Calu3 (cell line): ENCODE data around the gene CEACAM3. TPM values are rescaled to one million over a fixed set of nuclear protein-coding genes. Genes with fewer than 3 reads are reported as not detected.

Experiments
- BruUV-seq: library from RNA; stranded (reverse); fragments of 400-500 nt; replicated peaks from 2 replicates; lab custom pipeline; 2021; lab: Mats Ljungman, UMichigan
- CTCF ChIA-PET: fragments of 300-600 bp; sonication (Branson Sonifier 250); formaldehyde crosslinking; loops from one replicate; lab custom pipeline; 2022; ENCODE audit warnings: antibody characterized with exemption; lab: Charles Lee
- DNase-seq: peaks from one replicate; pipeline ENCODE4 v3.0.0; 2022
- H3K27ac Mint-ChIP-seq: one replicate; pipeline ENCODE4 v1.8.0; 2022; ENCODE audit warnings: mixed read lengths; ENCODE audit not compliant: unreplicated experiment
- H3K27me3 Mint-ChIP-seq: one replicate; pipeline ENCODE4 v1.8.0; 2022; ENCODE audit warnings: mixed read lengths; ENCODE audit not compliant: unreplicated experiment
- H3K36me3 Mint-ChIP-seq: one replicate; pipeline ENCODE4 v1.8.0; 2022; ENCODE audit warnings: mild to moderate bottlenecking, moderate library complexity, mixed read lengths; ENCODE audit not compliant: insufficient read depth, unreplicated experiment
- H3K4me1 Mint-ChIP-seq: one replicate; pipeline ENCODE4 v1.8.0; 2022; ENCODE audit warnings: mild to moderate bottlenecking, low read depth, mixed read lengths; ENCODE audit not compliant: unreplicated experiment
- H3K4me3 Mint-ChIP-seq: one replicate; pipeline ENCODE4 v1.8.0; 2022; ENCODE audit warnings: mild to moderate bottlenecking, low read depth, moderate library complexity, mixed read lengths; ENCODE audit not compliant: unreplicated experiment
- H3K9me3 Mint-ChIP-seq: one replicate; pipeline ENCODE4 v1.8.0; 2022; ENCODE audit warnings: low read depth, mixed read lengths; ENCODE audit not compliant: unreplicated experiment
- intact Hi-C: fragments of 100-400 bp; cut with micrococcal nuclease; formaldehyde crosslinking; loops from one replicate; pipeline ENCODE4 v1.10.0; 2022; ENCODE audit not compliant: unreplicated experiment
- total RNA-seq: library from RNA; stranded (reverse); gene quantifications from 2 replicates; pipeline ENCODE4 v1.2.3, GENCODE V29; 2022
- TF ChIP-seq, protein P1 (sequence below): fragments of 200-600 bp; IDR thresholded peaks from one replicate; pipeline ENCODE4 v1.8.0; 2022; ENCODE audit warnings: antibody characterized with exemption; ENCODE audit not compliant: unreplicated experiment

Gene CEACAM3
- total RNA-seq, 1 experiment from 2014 or later: not detected

DNA sequence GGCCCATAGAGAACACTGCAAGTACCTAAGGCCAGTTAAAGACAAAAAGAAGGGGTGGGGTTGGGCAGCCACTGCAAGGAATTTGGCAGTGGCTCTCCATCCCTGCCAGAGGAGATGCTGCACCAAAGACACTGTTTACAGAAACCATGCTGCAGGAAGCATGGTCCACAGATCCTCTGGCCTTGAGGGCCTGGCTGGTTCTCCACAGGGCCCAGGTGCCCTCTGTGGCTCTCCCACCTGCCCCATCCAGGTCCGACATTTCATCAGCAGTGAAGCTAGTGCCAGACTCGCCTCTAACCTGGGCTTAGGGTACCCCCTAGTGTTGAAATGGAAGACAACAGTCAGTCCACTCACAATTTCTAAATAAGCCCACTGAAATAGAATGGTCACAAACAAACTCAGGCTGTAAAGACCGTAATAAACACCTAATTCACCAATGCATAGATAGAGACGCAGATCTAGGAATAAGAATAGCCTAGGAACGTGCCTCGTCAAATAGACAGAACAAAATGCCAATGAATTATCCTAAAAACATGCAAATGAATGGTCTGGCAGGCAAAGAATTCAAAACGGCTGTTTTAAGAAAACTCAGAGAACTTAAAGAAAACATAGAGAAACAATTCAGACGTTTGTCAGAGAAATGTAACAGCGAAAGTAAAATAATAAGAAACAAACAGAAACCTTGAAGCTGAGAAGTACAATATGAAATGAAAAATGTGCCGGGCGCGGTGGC is 24.8 kb downstream of the CEACAM3 start:
- DNase-seq: peak; percentile 82
- BruUV-seq: no TSS peak
- H3K4me1 Mint-ChIP-seq: no peaks in the 10 kb centered on the region
- no peak overlapping the region for H3K4me3 Mint-ChIP-seq
- H3K27me3 Mint-ChIP-seq: peaks cover 70% of the 10 kb centered on the region
- H3K9me3 Mint-ChIP-seq: no peaks in the 10 kb centered on the region
- H3K36me3 Mint-ChIP-seq: no peaks in the 10 kb centered on the region
- CTCF ChIA-PET: interaction anchor here (0.7 to 2.1 kb wide), 10 partner anchors 10 to 372 kb away, joined by 3 to 36 read pairs (median 6); partner anchors contain the start of gene RPS19
- no peak overlapping the region for H3K27ac Mint-ChIP-seq
- intact Hi-C loops: loop anchor here (1.0 kb wide), 1 partner anchor 29 kb away; no protein-coding TSS in a partner anchor
- TF ChIP-seq, protein P1, sequence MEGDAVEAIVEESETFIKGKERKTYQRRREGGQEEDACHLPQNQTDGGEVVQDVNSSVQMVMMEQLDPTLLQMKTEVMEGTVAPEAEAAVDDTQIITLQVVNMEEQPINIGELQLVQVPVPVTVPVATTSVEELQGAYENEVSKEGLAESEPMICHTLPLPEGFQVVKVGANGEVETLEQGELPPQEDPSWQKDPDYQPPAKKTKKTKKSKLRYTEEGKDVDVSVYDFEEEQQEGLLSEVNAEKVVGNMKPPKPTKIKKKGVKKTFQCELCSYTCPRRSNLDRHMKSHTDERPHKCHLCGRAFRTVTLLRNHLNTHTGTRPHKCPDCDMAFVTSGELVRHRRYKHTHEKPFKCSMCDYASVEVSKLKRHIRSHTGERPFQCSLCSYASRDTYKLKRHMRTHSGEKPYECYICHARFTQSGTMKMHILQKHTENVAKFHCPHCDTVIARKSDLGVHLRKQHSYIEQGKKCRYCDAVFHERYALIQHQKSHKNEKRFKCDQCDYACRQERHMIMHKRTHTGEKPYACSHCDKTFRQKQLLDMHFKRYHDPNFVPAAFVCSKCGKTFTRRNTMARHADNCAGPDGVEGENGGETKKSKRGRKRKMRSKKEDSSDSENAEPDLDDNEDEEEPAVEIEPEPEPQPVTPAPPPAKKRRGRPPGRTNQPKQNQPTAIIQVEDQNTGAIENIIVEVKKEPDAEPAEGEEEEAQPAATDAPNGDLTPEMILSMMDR: peak; percentile 79

DNA sequence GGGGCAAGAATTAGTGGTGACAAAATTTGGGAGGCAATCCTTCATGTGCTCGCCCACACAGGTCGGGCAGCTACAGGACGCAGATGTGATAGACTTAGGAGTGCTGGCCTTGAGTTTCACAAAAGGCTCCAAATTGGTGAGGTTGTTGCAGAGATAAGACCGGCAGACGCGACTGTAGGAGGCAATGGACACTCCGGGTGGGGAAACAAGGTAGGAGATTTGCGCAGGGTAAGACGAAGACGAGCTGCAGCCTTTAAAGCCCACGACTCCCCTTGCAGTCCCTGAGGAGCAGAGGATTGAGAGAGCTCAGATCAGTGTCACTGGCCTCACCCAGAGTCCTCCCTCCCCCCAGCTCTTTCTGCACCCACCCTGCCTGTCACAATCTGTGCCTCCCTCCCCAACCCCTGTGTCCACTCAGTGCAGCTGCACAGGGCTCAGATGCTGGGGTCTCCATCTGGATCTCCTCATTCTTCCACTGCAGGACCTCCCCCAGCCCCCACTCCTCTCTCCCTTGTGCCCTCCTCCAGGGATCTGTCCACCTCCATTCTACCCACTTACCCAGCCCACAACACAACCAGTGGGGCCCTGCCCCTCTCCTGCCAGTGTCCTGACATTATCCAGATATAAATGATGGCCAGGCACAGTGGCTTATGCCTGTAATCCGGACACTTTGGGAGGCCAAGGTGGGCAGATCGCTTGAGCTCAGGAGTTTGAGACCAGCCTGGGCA is 41.8 kb downstream of the CEACAM3 start:
- no peak for DNase-seq

DNA sequence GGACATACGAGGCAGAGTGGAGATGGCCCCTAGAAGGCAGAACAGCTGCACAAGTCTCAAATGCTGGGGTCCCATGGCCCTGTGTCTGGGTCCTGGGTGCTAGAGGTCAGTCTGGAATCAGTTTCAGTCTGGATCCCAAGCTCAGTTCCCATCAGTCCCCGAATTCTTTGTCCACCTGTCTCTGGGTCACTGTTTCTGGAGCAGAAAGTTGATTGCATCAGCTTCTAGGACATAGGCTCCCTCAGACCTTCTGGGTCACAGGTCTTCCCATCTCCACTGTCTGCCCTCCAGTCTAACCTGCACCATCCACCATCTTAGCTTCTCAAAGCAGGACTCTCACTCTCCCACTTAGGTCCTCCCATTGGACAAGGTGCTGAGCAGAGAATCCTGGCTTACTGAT is 42.8 kb downstream of the CEACAM3 start:
- intact Hi-C loops: no loop called here
- no TSS peak for BruUV-seq
- H3K36me3 Mint-ChIP-seq: no peaks in the 10 kb centered on the region
- H3K4me3 Mint-ChIP-seq: no peak overlapping the region
- H3K27me3 Mint-ChIP-seq: peaks cover 83% of the 10 kb centered on the region
- H3K27ac Mint-ChIP-seq: no peak overlapping the region
- CTCF ChIA-PET: interaction anchor here (0.7 kb wide), 1 partner anchor 467 kb away, joined by 3 read pairs; no protein-coding TSS in a partner anchor
- peaks cover 2% of the 10 kb centered on the region for H3K9me3 Mint-ChIP-seq
- no peak for DNase-seq
- H3K4me1 Mint-ChIP-seq: peaks cover 6% of the 10 kb centered on the region
- TF ChIP-seq, protein P1: no peak

More for the DNA sequence above, 41.8 kb downstream of the CEACAM3 start:
- Mint-ChIP-seq H3K4me3 (no peak overlapping the region), H3K36me3 (no peaks in the 10 kb centered on the region), H3K9me3 (no peaks in the 10 kb centered on the region), H3K27me3 (peaks cover 76% of the 10 kb centered on the region), H3K27ac (no peak overlapping the region), H3K4me1 (peaks cover under 1% of the 10 kb centered on the region)
- TF ChIP-seq, protein P1: no peak
- CTCF ChIA-PET: interaction anchor here (0.9 kb wide), 1 partner anchor 14 kb away, joined by 3 read pairs; no protein-coding TSS in a partner anchor
- intact Hi-C loops: no loop called here
- BruUV-seq: no TSS peak

DNA sequence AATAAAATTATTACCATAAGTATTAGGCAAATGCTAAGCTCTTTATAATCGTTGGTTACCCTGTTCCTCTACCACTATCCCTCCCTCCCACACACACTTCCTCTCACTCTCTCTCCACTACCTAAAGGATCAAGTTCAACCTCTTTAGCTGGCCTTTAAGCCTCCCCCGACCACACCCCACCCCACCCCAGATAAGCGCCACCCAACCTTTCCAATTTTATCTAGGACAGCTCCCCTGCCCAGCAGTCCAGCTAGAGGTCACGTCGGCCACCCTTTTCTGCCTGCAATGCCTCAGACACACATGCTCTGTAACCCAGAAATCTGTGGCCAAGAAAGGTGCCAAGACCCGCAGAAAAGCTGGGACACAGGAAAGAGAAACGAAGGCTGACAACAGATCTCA is 47.0 kb downstream of the CEACAM3 start:
- intact Hi-C loops: no loop called here
- peaks cover 73% of the 10 kb centered on the region for H3K27me3 Mint-ChIP-seq
- DNase-seq: no peak
- H3K4me3 Mint-ChIP-seq: no peak overlapping the region
- no peaks in the 10 kb centered on the region for H3K36me3 Mint-ChIP-seq
- TF ChIP-seq, protein P1: no peak
- H3K27ac Mint-ChIP-seq: no peak overlapping the region
- CTCF ChIA-PET: interaction anchor here (0.6 to 0.7 kb wide), 2 partner anchors 558 to 1581 kb away, joined by 6 to 13 read pairs; no protein-coding TSS in a partner anchor
- peaks cover 6% of the 10 kb centered on the region for H3K4me1 Mint-ChIP-seq
- no TSS peak for BruUV-seq
- peaks cover 4% of the 10 kb centered on the region for H3K9me3 Mint-ChIP-seq
